Fibroblast of skin of right biceps (primary cell): Measurements from ENCODE around the gene RNF227.

ENCODE experiments used
- DNase-seq: peaks from one replicate; pipeline ENCODE4 v3.0.0-alpha.2; 2013

The RNF227 gene

GRCh38 chr17:7929158-7930023, 13.3 kb upstream of the RNF227 start, which contains the start of gene KCNAB3:
Gene KCNAB3 (minus strand): TSS chr17:7929856. CDS start chr17:7929435, 421 bp downstream.
- peak; percentile 79 for DNase-seq

- no peak for DNase-seq
Measured at GRCh38 chr17:7927596-7927995, 11.5 kb upstream of the RNF227 start.

DNA sequence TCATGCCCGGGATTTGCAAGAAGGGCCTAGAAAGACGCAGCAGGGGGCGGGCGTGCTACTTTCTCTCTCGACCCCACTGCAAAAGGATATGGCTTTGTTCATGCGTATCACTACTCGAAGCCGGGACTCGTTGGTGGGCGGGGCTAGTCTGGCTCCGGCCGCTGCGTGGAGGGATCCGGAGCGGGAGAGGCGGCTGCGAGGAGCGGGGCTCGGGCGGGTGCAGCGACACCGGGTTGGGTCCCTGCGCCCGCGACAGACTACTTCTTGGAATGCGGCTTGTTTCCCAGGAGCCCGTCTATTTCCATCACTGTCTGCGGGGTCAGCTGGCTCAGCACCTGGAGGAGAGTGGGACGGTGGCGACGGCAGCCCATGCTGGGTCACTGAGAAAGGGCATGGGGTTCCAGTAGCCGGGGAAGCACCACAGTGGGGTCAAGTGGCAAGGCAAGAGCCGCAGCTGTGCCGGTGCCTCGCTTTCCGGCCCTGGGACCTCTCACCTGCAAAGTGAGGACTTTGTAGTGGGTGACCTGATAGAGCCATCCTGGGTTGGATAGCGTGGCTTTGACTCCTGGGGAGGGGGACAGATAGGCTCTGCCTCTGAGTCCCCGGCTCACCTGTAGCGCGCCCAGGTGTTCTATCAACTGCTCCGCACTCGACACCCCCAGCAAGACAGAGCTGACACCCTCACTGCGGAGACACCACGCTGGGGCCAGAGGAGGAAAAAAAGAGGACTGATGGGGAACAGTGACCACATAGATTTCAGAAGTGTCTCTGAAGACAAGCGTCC, 6.9 kb upstream of the RNF227 start:
- DNase-seq: peak; percentile 85

GRCh38 chr17:7922269-7922844, 6.3 kb upstream of the RNF227 start:
- no peak for DNase-seq

GRCh38 chr17:7916808-7917207, 719 bp upstream of the RNF227 start:
- DNase-seq: peak; percentile 46

DNA sequence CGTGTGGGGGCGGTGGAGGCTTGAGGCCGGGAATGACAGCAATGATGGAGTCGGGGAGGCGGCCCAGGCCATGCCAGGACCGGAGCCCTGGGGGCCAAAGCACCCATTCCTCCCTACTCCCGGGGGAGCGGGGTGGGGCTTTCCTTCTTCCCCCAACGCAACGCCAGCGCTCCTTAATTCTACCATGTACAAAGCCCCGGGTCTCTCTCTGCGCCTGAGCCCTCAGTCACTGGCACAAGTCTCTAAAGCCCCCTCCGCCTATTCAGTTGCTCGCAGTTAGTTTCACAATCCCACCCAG, 245 bp upstream of the RNF227 start:
- DNase-seq: no peak

DNA sequence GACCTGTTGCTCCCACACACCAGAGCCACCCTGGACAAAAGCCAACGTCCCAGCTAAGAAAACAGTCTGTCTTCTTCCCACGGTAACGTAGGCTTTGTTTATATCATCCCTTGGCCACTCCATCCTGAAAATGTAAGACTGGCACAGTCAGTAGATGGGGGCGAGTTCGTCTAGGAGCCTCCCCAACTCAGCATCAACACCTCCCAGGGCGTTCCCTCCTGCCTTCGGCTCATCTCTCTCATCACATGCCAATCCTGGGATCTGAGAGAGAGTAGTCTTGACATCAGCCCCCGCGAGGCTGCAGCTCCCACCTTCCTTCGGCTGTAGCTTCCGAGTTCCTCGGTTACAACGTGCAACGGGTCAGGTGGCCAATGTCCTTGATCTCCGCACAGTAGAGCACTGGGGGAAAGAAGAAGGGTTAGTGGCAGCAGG, 894 bp downstream of the RNF227 start:
- no peak for DNase-seq

DNA sequence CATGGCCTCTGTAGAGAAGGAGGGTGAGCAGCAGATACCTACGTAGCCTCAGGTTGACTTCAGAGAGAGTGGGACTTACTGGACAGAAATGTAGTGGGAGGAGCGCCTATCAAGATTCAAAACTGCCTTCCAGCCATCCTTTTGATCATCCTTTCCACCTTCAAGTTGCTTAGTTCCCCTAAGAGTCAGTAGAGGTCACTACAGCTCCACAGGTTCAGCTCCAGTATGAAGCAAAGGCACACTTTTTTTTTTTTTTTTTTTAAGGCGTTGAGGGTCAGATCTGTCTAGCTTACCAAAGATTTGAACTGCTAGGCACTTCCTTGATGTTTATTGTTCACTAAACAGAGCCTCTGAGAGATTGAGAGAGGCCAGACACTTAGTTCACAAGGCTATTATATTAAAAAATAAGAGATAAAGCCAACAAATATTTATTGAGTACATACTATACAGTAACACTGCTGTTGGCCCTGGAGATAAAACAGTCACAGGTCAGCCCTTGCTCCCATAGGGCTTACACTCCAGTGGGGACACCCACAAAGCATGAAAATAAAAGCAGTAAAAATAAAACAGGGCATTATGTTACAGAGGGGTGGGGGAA, 3.1 kb downstream of the RNF227 start:
- peak; percentile 76 for DNase-seq

- DNase-seq: no peak
Measured at GRCh38 chr17:7911116-7911515, 5.0 kb downstream of the RNF227 start.

DNA sequence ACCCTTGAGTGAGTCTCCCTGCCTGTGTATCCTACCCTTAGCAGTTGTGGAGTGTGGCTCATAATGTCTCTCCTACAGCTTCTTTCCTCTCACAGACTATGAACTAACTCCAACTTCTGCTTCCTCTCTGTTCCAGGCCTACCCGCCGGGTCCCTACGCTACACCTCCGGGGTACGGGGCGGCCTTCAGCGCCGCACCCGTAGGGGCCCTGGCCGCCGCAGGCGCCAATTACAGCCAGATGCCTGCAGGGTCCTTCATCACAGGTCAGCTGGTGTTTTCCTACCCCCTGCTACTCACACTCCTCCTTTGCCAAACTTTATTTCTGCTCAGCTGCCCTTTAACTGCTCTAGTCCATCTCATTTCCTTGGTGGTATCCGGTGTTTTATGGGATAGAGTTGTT, 5.4 kb downstream of the RNF227 start:
- DNase-seq: no peak

- no peak for DNase-seq
Measured at GRCh38 chr17:7910281-7910680, 5.8 kb downstream of the RNF227 start.

DNA sequence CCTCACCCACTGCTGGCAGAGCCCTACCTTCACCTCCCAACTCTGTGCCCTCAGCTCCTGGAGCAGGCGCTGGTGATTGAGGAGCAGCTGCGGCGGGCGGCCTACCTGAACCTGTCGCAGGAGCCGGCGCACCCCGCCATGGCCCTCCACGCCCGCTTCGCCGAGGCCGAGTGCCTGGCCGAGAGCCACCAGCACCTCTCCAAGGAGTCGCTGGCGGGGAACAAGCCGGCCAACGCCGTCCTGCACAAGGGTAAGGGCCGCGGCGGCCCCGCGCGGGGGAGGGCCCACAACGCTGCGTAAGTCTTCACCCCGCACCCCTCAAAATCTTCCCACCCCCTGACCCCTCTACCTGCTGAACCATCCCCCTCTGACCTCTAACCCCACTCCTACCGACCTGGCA, 7.0 kb downstream of the RNF227 start:
- DNase-seq: no peak

DNA sequence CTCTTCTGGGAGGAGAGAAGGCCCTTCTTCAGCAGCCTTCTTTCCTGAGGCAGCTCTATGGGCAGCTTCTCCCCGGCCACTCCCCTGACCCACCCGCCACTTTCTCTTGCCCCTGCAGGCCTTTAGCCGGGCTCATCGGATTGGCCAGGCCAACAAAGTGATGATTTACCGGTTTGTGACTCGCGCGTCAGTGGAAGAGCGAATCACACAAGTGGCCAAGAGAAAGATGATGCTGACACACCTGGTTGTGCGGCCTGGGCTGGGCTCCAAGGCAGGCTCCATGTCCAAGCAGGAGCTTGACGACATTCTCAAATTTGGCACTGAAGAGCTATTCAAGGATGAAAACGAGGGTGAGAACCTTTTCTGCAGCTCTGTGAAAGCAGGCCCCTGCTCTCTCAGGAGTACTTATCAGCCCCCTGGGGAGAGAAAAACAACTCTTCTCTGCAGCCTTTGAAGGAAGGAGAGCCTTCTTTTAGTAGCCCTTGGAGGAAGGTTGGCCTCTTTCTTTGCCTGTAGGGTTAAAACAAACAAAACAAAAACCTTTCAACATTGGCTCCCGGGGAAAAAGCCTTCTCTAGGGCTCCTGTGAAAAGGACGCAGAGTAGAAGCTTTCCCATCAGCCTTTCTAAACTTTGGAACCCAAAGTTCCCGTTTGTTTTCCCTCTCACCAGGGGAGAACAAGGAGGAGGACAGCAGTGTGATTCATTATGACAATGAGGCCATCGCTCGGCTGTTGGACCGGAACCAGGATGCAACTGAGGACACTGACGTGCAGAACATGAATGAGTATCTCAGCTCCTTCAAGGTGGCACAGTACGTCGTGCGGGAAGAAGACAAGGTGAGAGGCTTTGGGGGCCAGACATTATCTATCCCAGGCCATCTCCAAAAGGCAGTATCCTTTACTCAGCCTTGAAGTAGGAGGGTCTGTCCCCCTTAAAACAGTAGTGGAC, 12.7 kb downstream of the RNF227 start:
- DNase-seq: no peak

DNA sequence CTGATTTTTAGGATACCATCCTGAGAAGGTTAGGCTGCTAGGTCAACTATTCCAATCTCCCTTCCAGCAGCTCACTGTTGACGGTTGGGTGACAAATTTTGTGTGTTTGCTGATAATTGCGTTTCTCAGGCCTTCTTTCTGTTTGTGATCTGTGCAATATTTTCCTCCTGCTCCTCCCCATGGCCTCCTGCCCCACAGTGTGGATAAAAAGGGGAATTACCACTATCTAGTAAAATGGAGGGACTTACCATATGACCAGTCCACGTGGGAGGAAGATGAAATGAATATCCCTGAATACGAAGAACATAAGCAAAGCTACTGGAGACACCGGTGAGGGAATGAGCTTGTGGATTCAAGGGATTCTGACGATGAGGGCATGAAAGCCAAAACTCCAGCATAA, 18.3 kb downstream of the RNF227 start:
- DNase-seq: peak; percentile 55

- peak; percentile 6 for DNase-seq
Measured at GRCh38 chr17:7897090-7897489, 19.0 kb downstream of the RNF227 start.

GRCh38 chr17:7894866-7895265, 21.2 kb downstream of the RNF227 start:
- DNase-seq: no peak

DNA sequence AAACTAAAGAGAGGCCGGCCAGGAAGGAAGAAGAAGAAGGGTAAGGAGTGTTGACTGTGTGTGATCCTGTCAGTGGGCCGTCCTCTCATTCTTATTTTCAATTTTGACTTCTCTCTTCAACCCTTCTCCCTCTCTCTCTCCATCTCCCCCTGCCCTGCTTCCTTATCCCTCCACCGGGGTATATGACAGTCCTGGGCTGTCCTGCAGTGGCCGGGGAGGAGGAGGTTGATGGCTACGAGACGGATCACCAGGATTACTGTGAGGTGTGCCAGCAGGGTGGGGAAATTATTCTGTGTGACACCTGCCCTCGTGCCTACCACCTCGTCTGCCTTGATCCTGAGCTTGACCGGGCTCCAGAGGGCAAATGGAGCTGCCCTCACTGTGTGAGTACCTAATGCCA, 21.9 kb downstream of the RNF227 start:
- DNase-seq: no peak

- no peak for DNase-seq
Measured at GRCh38 chr17:7893187-7893880, 22.8 kb downstream of the RNF227 start.

GRCh38 chr17:7889166-7889955, 26.7 kb downstream of the RNF227 start:
- DNase-seq: peak; percentile 89

DNA sequence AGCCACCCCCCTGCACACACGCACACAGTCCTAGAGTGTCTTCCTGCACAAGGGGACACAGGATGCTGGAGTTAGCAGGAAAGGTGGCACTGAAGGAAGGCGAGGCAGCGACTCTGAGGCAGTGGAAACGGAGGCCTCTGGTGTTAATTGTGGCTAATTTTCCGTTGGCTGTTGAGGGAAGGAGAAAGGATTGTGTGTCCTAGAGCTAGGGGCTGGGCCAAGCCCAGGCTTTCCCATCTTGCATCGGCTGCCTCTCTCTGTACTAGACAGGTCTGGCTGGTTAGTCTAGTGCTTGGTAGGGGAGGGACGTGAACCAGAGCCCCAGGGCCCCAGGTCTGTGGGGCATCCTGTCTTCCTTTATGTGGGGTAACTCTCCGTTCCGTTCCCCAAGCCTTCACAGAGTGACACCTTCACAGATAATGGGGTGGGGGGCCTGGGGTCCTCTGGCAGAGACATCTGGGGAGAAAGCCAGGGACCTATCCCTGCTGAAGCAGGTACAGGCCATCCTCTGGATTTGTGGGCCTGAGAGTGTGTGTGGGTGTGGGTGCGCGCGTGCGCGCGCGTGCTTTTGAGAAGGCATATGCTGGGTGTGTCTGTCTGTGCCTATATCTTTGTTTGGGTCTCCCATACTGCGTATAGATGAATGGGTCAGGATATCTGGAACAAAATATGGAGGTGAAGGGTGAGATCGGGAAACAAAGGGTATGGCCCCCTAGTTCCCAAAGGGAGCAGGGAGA, 27.7 kb downstream of the RNF227 start, which contains the start of gene CHD3:
Gene CHD3 (plus strand): TSS at position 606 of the 737 bp plus-strand sequence. CDS start 212 bp downstream, outside the sequence.
- DNase-seq: peak; percentile 11
